Bronchial epithelial cell (primary cell): Measurements from ENCODE around the gene RUBCNL. TPM values are rescaled to one million over a fixed set of nuclear protein-coding genes. Genes with fewer than 3 reads are reported as not detected.

Source experiments
- DNase-seq: peaks from one replicate; pipeline ENCODE4 v3.0.0-alpha.2; 2010; ENCODE audit warnings: low read depth
- FAIRE-seq: peaks from 2 replicates; lab custom pipeline; 2011; peaks lifted over from hg19 to GRCh38; lab: Jason Lieb, UNC
- H3K27me3 ChIP-seq: 2 replicates; pipeline ENCODE4 v1.5.1; 2011; ENCODE audit warnings: low read length; ENCODE audit not compliant: control insufficient read depth, insufficient read depth
- H3K36me3 ChIP-seq: 2 replicates; pipeline ENCODE4 v1.5.1; 2011; ENCODE audit warnings: low read length; ENCODE audit not compliant: control insufficient read depth, insufficient read depth
- H3K4me3 ChIP-seq: 2 replicates; pipeline ENCODE4 v1.5.1; 2011; ENCODE audit warnings: mild to moderate bottlenecking, low read depth, low read length, control low read depth
- CTCF ChIP-seq: IDR thresholded peaks from 2 replicates; pipeline ENCODE4 v1.5.1; 2011; ENCODE audit warnings: mild to moderate bottlenecking, moderate library complexity, low read length, control low read depth, inconsistent platforms; ENCODE audit not compliant: insufficient read depth, severe bottlenecking
- total RNA-seq: library from RNA; depleted of rRNA; stranded (reverse); fragments of >200 nt; gene quantifications from 2 replicates; pipeline ENCODE4 v1.2.1, GENCODE V29; 2014

The RUBCNL gene
- total RNA-seq, 1 donor from 2014 or later: not detected

GRCh38 chr13:46388846-46389245 is 1.8 kb upstream of the RUBCNL start:
- no peak for TF ChIP-seq CTCF
- DNase-seq (peak; percentile 17), FAIRE-seq (peak; percentile 23)
- H3K36me3 ChIP-seq: no peaks in the 10 kb centered on the region
- H3K27me3 ChIP-seq: peaks cover 12% of the 10 kb centered on the region
- no peak overlapping the region for H3K4me3 ChIP-seq

- no peak for TF ChIP-seq CTCF
- H3K36me3 ChIP-seq: no peaks in the 10 kb centered on the region
- no peak for DNase-seq
- no peak for FAIRE-seq
- no peak overlapping the region for H3K4me3 ChIP-seq
- peaks cover 12% of the 10 kb centered on the region for H3K27me3 ChIP-seq
These were observed 1.3 kb upstream of the RUBCNL start for GRCh38 chr13:46388308-46388707.

GRCh38 chr13:46386392-46387063 is 524 bp downstream of the RUBCNL start:
- H3K36me3 ChIP-seq: no peaks in the 10 kb centered on the region
- H3K27me3 ChIP-seq: peaks cover 12% of the 10 kb centered on the region
- no peak for FAIRE-seq
- H3K4me3 ChIP-seq: no peak overlapping the region
- no peak for DNase-seq
- no peak for TF ChIP-seq CTCF

GRCh38 chr13:46385946-46386345 is 1.1 kb downstream of the RUBCNL start:
- no peak for DNase-seq
- Histone ChIP-seq H3K4me3 (no peak overlapping the region), H3K27me3 (peaks cover 12% of the 10 kb centered on the region), H3K36me3 (no peaks in the 10 kb centered on the region)
- TF ChIP-seq CTCF: no peak
- no peak for FAIRE-seq

GRCh38 chr13:46383383-46383782 is 3.7 kb downstream of the RUBCNL start:
- no peak for TF ChIP-seq CTCF
- DNase-seq (no peak), FAIRE-seq (no peak)
- peaks cover 12% of the 10 kb centered on the region for H3K27me3 ChIP-seq
- H3K36me3 ChIP-seq: no peaks in the 10 kb centered on the region
- no peak overlapping the region for H3K4me3 ChIP-seq

GRCh38 chr13:46382224-46382623 is 4.8 kb downstream of the RUBCNL start:
- peaks cover 9% of the 10 kb centered on the region for H3K27me3 ChIP-seq
- no peak for FAIRE-seq
- no peak for DNase-seq
- no peak overlapping the region for H3K4me3 ChIP-seq
- TF ChIP-seq CTCF: no peak
- no peaks in the 10 kb centered on the region for H3K36me3 ChIP-seq
